ENCODE data around the gene LRRC25.
"Not testable (repeated sequence)": the region's sequence is repeated elsewhere in the genome, so short reads cannot be mapped to it uniquely, and the experiment has no call there.

LRRC25 gene

GRCh38 chr19:18401580-18402112 lies 4.2 kb upstream of the LRRC25 start:
- DNase-seq = no peak

GRCh38 chr19:18399008-18399407 lies 1.6 kb upstream of the LRRC25 start:
- no peak for DNase-seq

- DNase-seq = no peak
These were observed 766 bp downstream of the LRRC25 start for GRCh38 chr19:18396471-18397241.

GRCh38 chr19:18393836-18394235 lies 3.6 kb downstream of the LRRC25 start:
- DNase-seq = no peak

- DNase-seq = no peak
These were observed 4.5 kb downstream of the LRRC25 start for GRCh38 chr19:18392926-18393325.

- no peak for DNase-seq
These were observed 5.0 kb downstream of the LRRC25 start for GRCh38 chr19:18392417-18392816.

- no peak for DNase-seq
These were observed 5.8 kb downstream of the LRRC25 start for GRCh38 chr19:18391509-18392075.

- DNase-seq = peak; percentile 77
These were observed 7.1 kb downstream of the LRRC25 start for GRCh38 chr19:18390065-18390907.

- no peak for DNase-seq
These were observed 7.7 kb downstream of the LRRC25 start for GRCh38 chr19:18389726-18390064.

GRCh38 chr19:18388960-18389725 lies 8.3 kb downstream of the LRRC25 start:
- DNase-seq = no peak

- peak; percentile 39 for DNase-seq
These were observed 9.1 kb downstream of the LRRC25 start for GRCh38 chr19:18388100-18388959.

GRCh38 chr19:18386543-18387271 lies 10.7 kb downstream of the LRRC25 start:
- no peak for DNase-seq

GRCh38 chr19:18385675-18386542 lies 11.5 kb downstream of the LRRC25 start, which contains the start of gene GDF15:
GDF15 (plus strand) TSS chr19:18386158; CDS start chr19:18386190, 32 bp downstream.
- no peak for DNase-seq

GRCh38 chr19:18385359-18385674 lies 12.1 kb downstream of the LRRC25 start:
- DNase-seq = no peak

- no peak for DNase-seq
These were observed 12.6 kb downstream of the LRRC25 start for GRCh38 chr19:18384775-18385174.

- not testable (repeated sequence) for DNase-seq
These were observed 13.8 kb downstream of the LRRC25 start for GRCh38 chr19:18383622-18384021.

- no peak for DNase-seq
These were observed 16.6 kb downstream of the LRRC25 start for GRCh38 chr19:18380843-18381242.

GRCh38 chr19:18379803-18380747 lies 17.3 kb downstream of the LRRC25 start:
- DNase-seq = no peak

- DNase-seq = no peak
These were observed 20.4 kb downstream of the LRRC25 start for GRCh38 chr19:18377026-18377425.

Measured in NCI-H2171 (cell line).